CD4-positive, alpha-beta T cell treated with Interleukin-15 for 1 hour (primary cell): Measurements from ENCODE around the gene SLC66A3.
A peak's percentile ranks its signal among the peaks of the same experiment; 100 is the strongest.

Experiments used
- DNase-seq: peaks from one replicate; pipeline ENCODE4 v3.0.0-alpha.2; 2020

SLC66A3 gene

DNA sequence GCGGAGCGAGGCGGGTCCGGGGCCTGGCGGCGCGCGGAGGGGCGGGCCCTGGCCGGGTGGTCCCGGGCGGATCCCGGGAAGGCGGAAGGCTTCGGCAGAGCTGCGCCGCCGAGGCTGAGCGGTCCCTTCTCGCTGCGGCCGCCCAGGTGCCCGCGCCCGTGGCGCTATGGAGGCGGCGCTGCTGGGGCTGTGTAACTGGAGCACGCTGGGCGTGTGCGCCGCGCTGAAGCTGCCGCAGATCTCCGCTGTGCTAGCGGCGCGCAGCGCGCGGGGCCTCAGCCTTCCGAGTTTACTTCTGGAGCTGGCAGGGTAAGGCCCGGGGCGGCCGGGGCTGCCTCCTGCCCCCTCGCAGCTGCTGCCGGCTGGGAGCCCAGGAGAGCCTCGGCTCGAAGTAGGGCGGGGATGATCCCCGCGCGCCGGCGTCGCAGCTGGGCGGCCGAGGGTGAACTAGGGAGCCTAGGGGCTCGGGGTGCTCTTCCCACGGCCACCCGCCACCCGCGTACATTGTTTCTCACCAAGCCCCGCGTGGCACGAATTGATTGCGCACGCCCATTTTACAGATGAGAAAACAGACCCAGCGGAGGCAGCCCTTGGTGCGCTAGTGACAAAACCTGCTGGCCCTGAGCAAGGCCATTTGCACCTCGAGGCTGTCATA lies at the start of gene SLC66A3:
TSS of gene SLC66A3 (plus strand) at position 87 of the 655 bp plus-strand sequence. CDS start at position 167, 80 bp downstream.
- DNase-seq, result no peak

DNA sequence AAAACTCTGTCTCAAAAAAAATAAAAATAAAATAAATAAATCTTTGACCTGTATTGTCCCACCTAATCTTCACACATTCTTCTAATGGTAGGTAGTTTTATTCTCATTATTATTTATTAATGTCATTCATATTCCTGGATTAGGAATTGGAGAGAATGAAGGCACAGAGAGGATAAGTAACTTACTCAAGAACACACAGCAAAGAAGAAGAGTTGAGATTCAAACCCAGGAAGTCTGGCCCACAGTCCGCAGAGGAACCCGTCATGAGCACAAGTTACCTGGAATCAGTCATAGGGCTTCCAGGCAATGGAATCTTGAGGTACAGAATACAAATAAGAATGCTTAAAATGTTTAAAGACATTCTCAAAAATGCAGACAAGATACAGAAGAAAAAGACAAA lies 46.3 kb upstream of the SLC66A3 start:
- no peak for DNase-seq

DNA sequence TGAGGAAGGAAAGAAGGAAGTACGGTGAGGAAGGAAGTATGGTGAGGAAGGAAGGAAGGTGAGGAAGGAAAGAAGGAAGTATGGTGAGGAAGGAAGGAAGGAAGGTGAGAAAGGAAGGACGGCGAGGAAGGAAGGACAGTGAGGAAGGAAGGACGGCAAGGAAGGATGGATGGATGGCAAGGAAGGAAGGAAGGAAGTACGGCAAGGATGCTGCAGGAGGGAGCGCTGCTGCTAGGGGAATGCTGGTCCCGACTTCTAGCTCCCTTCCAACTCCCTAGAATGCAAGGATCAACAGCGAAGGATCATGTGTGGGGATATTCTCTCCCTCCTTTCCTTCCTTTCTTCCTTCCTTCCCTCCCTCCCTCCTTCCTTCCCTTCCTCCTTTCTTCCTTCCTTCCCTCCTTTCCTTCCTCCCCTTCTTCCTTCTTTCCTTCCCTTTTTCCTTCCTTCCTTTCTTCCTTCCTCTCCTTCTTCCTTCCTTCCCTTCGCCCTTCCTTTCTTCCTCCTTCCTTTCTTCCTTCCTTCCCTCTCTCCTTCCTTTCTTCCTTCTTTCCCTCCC lies 42.3 kb upstream of the SLC66A3 start:
- DNase-seq, result no peak

DNA sequence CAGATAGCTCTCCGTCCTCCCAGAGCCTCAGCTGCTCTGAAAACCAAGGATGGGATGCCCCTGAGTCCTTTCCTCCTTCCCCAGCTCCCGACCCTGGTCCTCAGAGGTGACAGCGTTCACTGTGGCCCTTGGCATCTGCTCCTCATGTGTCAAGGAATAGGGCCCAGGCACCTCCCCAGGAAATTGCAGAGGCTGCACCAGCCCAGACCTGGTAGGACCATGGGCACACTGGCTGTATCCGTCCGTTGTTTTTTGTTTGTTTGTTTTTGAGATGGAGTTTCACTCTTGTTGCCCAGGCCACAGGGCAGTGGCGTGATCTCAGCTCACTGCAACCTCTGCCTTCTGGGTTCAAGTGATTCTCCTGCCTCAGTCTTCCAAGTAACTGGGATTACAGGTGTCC lies 37.5 kb upstream of the SLC66A3 start:
- DNase-seq, result no peak

DNA sequence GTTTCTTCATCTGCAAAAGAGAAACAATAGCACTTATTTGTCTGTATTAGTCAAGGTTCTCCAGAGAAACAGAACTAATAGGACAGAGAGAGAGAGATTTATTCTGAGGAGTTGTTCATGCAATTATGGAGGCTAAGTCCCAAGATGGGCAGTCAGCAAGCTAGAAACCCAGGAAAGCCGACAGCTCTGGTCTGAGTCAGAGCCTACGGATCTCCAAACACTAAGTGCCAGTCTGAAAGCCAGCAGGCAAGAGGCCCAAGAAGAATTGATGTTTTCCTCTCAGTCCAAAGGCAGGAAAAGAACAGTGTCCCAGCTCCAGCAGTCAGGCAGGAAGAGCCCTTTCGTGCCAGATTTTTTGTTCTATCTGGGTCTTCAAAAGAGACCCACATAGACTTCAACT lies 36.5 kb upstream of the SLC66A3 start:
- no peak for DNase-seq

DNA sequence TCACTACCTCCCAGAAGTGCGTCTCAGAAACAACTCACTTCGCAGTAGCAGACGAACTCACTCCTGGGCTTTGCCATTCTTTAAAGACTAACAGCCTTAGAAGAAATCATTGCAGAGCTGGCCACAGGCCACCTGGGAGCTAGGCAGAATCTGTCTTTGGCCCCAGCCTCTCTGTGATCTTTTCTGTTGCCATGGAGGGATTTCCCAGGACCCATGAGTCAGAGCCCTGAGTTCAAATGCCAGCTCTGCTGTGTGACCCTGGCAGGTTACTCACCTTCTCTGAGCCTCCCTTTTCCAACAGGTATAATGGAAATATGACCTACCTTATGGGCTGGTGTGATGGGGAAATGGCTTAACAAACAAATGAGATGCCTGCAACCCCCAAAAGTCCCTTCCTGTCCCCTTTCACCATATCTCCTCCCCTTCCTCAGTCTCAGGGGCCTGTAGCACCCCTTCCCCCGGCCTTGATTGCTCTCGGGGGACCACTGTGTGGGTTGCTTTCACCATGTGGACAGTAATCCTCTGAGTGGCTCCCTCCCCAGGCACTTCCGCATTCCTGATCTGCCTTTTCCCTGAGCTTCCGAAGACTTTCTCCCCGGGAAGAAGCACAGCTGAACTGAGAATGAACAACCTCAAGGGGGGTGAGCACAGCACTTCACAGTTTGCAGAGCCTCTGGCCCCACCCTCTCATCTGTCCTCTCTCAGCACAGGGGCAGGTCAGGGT lies 34.0 kb upstream of the SLC66A3 start:
- DNase-seq, result no peak

DNA sequence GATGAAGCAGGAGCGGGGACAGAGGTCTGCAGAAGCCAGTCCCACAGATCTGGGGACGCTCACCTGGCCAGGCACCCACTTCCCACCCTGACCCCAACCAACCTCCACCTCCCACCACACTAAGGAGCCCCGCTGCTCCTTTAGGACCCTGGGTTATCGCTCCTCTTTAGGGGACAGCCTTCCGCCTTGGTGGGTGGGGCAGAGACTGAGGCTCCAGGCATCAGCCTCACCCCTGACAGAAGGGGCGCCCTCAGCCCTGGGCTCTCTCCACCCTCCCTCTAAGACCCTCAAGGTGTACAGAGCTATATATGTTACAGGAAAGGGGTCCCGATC lies 33.5 kb upstream of the SLC66A3 start:
- DNase-seq, result no peak

DNA sequence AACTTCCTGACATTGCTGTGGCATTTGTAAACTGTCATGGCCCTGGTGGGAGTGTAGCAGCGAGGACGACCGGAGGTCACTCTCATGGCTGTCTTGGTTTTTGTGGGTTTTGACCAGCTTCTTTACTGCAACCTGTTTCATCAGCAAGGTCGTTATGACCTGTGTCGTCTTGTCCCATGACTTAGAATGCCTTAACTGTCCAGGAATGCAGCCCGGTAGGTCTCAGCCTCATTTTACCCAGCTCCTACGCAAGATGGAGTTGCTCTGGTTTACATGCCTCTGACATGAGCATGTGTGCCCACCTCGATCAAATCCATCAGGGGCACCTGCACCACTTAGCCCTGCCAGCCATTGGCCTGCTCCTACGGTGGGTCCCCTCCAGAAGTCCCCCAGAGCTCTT lies 32.9 kb upstream of the SLC66A3 start:
- no peak for DNase-seq

DNA sequence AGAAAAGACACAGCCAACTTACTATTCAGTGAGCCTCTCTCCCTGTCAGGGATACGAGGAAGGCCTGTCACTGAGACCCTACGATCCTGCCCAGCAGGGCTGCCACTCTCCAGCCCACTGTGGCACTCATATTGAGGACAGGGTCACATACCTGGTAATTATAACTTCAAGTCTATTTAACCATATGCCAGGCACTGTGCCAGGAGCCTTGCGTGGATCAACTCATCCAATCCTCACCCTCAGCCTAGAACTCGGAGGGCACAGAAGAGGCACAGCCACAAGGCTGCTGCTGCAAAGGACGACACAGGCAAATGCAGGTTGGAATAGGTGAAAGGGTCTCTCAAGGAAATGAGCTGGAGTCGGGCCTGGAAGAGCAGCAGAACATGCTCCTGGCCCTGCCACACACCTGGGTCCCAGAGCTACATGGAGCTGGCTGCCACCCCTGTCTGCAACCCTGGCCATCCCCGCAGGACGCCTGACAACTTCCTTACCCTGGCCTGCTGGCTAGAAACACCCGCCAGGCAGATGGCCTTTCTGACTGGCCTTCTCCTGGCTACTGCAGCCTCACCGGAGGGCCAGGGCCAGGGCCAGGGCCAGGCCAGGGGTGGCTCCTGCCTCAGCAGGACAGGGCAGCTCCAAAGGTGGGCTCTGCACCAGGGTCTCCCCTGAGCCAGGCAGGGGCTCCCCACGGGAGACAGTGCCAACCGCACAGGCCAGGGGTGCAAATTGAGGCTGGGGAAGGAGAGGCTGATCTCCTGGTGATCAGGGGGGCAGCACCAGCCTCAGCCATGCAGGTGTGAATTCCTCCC lies 32.1 kb upstream of the SLC66A3 start:
- DNase-seq, result no peak

DNA sequence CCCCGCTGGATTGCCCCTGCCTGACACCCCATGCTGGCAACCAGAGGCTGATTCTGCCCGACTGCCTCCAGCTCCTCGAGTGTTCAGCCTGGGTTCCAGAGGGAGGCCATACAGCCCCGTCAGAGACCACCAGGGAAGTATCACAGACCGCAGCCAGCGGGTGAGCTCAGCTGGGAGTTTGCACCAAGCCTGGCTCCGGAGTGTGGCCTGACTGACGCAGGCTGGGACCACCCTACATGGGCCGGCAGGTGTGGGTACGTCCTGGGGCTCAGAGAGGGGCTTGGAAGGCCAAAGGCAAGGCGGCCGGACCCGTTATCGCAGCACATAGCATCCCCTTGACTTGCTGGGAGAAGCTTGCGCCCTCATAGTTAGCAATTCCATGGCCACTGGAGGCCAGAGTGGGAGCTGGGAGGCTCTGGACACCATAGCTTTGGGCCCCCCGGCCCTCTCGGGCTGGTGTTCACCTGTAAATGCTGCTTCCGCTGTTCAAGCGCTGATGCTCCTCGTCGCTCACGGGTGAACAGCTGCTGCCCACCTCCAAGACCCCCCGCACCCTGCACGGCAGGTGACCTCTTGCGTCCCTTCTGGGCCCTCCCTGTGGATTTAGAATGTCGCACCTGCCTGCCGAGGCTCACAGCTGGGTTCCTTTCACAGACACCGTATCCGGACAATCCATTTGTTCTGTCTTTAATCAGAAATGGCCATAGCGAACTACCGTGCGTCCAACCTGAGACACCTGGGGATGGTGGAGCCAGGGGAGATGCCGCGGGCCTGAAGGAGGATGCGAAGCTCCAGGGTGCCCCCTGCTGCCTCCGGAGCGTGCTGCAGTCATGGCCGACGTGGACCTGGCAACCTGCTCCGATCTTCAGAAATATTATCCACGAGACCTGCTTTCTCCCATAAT lies 31.2 kb upstream of the SLC66A3 start:
- DNase-seq, result peak; percentile 31

DNA sequence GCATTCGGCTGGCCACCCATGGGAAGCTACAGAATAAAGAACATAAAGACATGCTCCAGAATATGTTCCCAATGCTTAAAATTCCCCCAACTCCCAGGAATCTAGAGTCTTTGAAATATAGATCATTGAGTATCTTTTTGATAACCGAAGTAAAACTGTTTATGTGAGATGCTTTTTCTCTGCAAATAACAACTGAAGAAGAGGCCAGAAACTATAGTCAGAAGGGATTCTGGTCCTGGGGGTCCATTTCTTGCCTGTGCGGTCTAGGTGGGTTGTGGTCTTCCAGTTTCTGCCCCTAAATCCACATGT lies 30.6 kb upstream of the SLC66A3 start:
- DNase-seq, result no peak

DNA sequence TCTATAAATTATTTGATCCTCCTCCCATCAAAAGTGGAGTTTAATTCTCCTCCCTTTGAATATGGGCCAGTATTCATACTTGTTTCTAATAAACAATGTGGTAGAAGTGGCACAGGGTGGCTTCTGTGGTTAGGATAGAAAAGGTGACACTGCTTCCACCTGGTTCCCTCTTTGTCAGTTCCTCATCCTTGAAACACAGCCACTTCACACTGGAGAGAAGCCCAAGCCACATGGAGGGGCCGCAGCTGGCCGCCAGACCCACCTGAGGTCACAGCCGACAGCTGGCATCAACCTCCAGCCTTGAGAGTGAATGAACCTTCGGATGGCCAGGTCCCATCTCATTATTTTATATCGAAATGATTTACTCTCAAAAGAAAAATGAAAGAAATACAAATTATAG lies 27.5 kb upstream of the SLC66A3 start:
- no peak for DNase-seq

DNA sequence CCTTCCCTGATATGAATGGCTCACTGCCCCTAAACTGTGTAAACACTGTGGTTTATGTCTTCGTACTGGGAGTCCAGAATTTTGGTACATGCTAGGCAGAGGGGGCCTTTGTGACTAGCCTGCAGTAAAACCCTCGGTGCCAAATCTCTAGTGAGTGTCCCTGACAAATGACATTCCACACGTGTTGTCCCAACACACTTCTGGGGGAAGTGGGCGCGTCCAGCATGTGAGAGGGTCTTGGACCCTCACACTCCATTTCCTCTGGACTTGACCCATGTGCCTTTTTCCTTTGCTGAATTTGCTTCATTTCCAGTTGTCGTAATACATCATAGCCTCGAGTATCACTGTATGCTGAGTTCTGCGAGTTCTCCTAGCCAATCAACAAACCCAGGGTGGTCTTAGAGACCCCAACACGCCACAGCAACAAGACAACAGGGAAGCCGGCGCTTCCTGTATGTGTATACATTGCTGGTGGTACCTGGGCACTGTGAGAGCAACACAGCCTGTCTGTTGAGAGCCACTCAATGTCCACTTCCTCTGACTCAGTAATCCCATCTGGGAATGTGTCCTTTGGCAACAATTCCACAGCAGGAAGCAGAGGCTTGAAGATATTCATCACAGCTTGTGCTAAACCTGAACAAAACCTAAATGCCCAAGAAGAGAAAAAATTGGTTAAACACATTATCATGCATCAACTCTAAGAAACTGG lies 26.9 kb upstream of the SLC66A3 start:
- DNase-seq, result no peak

DNA sequence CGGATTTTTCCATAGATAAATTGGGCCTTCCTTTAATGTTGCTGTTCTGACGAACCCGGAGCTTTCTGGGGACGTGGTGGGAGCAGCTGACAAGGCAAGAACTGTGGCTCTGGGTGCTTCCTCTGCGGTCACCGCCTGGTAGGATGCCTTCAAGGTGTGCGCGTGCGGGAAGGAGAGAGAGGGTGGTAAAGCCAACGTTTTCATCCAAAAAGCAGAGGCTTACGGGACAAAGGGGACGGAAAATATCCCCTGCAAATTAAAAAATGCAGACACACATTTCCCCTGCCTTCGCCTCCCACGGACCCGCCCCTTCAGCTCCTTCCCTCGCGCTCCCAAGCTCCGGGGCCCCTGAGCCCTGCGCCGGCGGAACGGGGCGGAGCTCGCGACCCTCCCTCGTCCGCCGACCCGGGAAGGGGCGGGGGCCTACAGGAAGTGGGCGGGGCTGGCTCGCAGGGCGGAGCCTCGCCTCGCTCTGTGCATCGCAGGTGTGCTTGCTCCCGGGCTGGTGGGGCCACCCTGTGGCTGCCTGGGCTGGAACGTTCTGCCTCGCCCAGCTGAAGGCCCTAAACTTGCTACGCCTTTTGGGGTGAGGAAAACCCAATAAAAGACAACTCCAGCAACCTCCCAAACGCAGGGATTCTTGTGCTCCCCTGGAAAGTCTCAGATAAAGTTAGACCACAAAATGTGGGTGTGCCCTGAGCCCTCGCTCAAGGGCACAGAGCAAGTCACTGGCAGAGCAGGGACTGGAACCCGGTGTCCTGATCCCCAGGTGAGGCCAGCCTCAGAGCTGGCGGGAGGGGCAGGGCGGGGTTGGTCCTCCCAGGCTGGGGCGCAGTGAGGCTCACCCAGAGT lies 25.4 kb upstream of the SLC66A3 start:
- DNase-seq, result peak; percentile 82

DNA sequence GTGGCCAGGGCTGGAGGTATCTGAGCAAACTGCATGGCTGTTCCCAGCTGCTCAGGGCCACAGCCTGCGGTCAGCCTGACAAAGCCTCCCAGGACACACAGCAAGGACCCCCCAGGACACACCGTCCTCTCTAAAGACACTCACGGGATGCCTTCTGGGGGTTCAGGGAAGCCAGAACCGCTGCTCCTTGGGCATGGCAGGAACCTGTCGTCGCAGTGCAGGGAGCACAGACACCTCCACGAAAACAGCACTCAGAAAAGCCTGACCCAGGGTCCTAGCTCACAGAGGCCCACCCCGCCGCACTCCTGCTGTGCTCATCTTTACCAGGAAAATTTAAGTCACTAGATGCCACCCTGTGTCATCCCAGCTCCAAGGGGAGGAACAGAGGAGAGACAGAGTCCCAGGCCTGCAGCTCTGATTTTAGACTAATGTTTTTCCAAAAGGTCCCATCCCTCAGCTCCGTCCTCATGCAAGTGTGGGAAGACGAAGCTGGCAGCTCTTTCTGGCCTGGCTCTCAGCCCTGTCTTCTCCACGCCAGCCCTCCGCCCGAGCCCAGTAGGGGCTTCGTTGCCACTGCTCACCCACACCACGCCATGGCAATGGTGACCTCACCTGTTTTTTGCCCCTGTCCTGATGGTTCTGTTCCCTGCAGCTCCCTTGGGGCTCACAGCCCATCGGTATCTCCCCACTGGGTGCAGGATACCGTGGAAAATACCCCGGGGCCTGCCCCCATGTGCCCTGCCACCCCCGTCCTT lies 23.9 kb upstream of the SLC66A3 start:
- no peak for DNase-seq

DNA sequence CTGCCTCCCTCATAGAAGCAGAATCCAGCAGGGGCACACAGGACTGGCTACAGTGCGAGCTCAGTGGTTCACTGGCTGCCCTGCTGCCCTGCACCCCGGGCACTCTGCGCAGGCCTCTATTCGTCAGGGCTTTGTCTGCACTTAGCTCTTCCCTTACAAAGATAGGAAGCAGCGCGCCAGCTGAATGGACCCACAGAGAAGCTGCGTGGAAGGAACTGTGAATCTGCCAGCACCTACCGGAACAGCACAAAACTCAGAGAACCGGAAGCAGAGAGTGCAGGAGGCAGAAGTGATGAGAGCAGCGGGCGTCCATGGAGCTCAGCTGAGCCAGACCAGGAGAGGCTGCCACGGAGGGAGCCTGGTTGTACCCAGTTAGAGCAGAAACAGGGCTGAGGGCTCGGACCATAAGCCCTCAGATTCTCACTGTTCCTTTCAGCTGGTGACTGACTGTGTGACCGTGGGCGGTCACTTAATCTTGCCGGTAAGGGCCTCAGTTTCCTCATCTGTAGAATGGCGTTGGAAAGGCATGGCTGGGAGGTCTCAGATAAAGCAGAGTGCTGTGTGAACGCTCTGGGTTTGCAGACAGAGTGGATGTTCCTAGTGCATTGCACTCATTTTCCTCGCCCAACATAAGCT lies 23.1 kb upstream of the SLC66A3 start:
- no peak for DNase-seq

DNA sequence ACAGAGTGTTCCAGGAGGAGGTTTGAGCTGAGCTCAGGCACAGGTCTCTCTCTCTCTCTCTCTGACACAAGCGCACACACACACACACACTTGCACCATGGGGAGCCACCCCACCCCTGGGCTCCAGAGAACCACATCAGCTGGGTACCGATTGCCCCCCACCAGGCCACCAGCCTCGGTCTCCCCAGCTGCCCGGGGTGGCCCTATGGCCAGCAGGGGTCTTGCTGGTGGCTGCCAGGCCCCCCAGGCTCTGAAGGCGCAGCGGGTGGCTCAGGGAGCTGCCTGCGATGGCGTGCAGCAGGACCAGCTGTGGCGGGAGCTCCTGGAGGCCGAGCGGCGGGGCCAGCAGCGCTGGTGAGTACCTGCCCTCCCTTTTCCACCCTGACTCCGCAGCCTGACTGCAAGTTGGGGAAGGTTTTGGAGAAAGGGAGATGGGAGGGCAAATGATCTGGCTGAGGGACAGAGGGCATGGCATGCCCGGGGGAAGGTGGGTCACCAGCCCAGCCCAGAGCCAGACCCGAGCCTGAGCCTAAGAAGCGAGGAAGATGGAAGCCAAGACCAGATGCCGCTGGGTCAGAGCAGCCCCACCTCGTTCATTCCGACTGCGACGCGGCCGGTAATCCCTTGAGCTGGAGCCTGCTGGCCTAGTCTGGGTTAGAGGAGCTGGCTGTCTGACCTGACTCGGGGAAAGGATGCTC lies 21.9 kb upstream of the SLC66A3 start:
- no peak for DNase-seq

DNA sequence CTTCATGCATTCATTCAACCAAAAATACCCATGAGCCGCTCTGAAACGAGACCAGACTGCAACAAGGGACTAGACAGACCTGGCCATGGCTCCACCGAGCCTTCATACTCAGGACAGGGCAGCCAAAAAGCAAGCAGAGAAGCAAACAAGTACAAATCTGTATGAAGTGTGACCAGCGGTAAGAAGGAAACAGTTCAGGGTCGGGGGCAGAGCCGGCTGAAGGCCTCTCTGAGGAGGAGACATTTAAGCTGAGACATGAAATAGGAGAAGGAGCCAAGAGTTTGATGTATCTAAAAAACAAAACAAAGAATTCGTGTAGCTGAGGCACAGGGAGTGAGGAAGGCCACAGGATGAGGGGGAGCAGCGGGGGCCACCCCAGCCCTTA lies 21.3 kb upstream of the SLC66A3 start:
- DNase-seq, result no peak

DNA sequence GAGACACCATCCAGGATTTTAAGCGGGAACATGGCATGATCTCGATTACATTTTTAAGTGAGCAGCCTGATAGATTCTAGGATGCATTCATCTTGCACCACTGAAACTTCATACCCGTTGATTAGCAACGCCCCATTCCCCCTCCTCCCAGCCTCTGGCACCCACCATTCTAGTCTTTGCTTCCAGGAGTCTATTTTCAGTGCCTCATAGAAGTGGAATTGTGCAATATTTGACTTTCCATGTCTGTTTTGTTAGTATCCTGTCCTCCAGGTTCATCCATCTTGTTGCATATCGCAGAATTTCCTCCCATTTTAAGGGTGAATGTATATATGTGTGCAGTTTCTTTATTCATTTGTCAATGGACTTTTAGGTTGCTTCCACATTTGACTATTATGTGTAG lies 20.9 kb upstream of the SLC66A3 start:
- no peak for DNase-seq
